GM21390 (cell line): Measurements from ENCODE around the gene ZNF771.
A peak's percentile ranks its signal among the peaks of the same experiment; 100 is the strongest.

ENCODE experiments used
- ATAC-seq: cut with Tn5 transposase; IDR thresholded peaks from one replicate; pipeline ENCODE4 v1.9.1; 2021; ENCODE audit not compliant: unreplicated experiment

Gene ZNF771

DNA sequence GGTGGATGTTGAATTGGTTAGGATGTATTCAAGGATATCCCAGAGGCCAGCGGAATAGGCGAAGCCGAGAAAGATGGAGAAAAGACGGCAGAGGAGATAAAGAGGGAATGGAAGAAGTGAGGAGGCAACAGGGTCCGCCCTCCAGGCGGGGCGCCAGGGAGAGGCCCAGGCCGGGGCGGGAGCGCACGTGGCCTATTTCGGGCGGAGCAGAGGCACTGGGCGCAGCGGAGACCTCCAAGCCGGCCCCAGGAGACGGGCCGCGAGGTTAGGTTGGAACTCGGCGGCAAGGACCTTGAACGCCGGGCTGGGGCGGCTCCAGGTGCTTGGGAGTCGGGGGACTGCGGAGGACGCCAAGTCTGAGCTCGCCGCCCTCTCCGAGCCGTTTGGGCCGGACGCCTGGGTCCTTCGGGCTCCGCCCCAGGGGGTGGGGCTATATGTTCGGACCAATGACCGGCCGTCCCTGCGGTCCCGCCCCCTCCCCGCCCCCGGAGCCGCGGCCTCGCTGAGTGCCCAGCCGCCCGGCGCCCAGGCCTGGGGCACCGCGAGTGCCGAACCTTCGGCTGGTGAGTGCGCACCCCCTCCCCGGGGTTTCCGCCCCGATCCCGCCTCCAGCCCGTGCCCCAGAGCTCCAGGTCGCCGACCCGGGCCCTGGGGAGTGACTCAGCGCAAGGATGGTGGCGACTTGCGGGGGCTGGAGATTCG is at the start of gene ZNF771:
Gene ZNF771, plus strand, starts transcription at position 505 of the 702 bp plus-strand sequence. CDS start 448 bp downstream, outside the sequence.
- peak; percentile 80 for ATAC-seq

DNA sequence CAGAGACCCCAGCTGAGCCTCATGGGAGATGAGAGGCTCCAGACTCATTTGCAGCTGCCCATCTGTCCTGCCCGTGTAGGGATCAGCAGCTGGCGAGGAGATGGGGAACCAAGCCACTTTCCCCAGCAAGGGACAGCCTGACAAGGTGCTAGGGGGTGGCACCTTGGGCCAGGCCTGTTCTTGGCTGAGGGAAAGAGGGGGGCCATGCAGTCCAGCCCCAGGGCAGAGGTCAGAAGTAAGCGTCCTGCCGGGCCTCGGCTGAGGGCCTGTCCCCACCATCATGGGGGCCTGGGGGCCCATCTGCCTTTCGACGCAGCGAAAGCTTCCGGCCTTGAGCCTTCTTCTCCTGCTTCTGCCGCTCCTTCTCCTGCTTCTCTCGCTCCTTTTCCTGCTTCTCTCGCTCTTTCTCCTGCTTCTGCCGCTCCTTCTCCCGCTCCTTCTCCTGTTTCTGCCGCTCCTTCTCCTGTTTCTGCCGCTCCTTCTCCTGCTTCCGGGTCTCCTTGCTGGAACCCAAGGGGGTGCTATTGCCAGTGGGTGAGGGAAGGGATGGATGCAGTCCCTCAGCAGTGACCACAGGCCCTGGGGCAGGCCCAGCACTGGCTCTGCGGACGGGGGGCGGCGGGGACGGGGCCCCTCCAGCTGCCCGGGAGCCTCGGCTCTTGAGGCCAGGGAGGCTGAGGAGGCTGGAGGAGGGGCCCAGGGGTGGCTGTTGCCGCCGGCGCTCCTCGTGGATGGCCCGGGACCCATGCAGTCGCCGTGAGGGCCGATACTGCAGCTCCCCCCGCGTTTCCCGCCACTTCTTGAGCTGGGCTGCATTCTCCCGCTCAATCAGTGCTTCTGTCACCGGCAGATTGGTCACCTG is 49.5 kb upstream of the ZNF771 start:
- no peak for ATAC-seq

DNA sequence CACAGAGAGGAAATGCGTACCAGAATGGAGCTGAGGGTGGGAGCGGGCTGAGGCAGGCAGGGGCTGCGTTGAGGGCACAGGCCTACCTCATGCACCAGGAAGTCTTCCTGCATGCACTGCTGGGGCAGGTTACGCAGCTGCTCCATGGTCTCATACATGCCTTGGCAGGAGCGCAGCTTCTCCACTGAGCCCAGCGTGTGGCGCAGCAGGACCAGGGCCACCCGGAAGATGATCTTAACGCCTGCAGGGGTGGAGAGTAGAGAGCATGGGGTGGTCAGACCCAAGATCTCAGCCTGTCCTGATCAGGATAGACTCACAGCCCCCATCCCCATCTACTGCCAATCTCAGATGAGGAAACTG is 48.8 kb upstream of the ZNF771 start:
- no peak for ATAC-seq

DNA sequence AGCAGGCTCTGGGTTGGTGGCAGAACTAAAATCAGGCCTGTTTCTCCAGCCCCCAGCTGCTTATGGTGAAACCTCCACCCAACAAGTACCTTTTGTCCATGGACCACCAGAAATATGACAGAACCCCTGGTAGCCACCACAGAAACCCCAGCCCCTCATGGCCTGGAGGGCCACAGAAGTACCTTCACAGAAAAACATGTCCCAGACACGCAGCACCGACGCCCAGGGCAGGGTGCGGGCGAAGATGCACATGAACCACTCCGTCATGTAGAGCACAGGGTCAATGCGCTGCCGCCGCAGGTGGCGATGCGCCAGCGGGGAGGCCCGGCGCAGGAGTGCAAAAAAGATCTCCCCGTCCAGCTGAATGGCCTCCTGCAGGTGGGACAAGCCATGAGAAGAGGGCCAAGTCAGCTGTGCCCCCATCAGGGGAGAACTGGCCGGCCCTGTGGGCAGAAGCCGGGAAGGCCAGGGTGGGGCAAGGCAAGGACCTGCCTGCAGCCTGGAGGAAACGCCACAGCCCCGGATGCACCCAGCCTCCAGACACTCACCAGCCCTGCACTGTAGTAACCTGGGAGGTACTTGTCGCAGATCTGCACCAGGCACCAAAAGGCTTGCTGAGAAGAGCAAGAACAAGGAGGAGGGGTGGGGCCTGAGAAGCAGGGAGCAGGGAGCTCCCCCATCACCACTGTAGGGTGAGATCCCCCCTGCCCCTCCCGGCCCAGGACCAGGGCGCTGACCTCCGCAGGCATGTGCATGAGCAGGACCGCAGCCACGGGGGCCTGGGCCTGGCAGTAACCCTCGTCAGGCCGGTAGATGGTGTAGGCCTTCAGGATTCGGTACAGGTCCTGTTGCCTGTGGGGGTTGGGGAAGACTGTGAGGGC is 48.2 kb upstream of the ZNF771 start:
- no peak for ATAC-seq

DNA sequence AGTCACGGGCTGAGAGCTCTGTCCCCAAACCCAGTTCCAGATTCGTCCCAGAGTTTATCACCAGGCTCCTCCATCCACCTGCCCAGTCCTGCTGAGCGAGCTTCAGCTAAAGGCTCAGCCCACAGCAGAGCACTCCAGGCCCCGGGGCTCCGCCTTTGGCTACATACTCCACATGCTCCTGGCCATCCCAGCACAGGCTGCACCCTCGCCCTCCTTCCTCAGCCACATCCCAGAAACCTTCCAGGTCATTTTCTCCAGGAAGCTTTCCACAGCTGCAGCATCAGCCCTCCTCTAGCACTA is 47.6 kb upstream of the ZNF771 start:
- ATAC-seq = no peak

DNA sequence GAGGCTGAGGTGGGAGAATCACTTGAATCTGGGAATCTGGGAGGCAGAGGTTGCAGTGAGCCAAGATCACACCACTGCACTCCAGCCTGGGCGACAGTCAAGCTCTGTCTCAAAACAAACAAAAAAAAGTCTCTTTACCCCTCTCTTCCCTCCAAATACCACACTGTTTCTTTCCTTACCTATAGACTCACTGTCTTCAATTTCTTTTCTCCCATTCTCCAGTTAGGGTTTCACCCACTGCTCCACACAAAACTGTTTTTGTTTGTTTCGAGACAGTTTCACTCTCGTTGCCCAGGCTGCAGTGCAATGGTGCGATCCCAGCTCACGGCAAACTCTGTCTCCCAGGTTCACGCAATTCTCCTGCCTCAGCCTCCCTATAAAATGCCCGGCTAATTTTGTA is 46.2 kb upstream of the ZNF771 start:
- ATAC-seq = no peak

DNA sequence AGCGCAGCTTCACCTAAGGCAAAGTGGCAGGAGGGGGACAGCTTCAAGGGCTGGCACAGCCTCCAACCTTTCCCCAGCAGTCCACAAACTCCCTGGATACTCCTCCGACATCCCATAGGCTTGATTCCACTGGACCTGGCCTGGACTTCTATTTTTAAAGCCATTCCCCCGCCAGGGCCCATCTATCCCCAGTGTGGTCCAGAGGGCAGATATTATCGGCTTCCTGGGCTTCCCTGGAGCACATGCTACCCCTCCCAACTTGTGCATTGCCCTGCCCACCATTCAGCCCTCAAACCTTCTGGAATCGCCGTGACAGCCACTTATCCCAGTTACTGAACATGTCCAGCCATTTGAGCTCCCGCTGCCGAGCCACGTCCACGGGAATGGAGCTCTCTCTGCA is 42.2 kb upstream of the ZNF771 start:
- ATAC-seq = no peak

DNA sequence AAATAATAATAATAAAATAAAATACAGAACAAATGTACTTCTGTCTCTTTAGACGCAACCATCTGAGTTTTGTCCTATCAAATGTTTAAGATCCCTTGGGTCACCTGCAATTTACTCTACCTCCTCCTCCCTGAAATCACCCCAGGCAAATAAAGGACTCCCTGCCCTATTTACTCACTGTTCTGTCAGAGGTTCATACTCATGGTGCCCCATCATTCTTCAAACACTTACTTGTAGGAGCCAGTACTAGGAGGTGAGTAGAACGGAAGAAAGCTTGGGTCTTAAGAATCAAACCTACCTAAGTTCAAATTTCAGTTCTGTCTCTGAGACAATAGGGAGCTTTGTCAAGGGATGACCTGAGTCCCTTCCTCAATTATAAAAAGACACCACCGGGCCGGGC is 40.9 kb upstream of the ZNF771 start:
- no peak for ATAC-seq

DNA sequence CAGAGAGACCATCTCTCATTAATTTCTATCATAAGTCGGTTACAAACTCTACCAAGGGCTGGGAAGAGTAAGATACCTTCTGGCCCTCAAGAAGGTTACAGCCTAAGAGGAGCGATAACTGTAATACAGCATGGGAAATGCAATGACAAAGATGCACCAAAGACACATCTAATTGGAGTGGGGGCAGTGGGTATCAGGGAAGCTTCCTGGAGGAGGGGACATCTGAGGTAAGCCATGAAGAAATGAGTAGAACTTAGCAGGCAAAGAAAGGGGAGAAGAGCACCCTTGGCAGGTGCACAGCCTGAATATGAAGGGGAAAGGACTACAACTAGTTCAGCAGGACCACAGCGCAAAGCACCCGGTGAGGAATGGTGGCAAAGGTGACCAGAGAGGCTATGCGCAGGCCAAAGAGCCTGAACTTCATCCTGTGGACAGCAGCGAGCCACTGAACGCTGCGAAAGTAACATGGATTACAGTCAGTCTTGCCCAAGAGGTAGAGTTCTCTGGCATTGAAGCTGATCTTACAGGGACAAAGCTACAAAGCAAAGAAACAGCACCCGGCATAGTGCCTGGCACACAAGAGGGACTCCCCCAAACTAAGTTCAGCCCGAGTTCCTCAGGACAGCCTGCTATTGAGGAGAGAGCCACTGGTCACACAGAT is 39.9 kb upstream of the ZNF771 start:
- ATAC-seq = no peak

DNA sequence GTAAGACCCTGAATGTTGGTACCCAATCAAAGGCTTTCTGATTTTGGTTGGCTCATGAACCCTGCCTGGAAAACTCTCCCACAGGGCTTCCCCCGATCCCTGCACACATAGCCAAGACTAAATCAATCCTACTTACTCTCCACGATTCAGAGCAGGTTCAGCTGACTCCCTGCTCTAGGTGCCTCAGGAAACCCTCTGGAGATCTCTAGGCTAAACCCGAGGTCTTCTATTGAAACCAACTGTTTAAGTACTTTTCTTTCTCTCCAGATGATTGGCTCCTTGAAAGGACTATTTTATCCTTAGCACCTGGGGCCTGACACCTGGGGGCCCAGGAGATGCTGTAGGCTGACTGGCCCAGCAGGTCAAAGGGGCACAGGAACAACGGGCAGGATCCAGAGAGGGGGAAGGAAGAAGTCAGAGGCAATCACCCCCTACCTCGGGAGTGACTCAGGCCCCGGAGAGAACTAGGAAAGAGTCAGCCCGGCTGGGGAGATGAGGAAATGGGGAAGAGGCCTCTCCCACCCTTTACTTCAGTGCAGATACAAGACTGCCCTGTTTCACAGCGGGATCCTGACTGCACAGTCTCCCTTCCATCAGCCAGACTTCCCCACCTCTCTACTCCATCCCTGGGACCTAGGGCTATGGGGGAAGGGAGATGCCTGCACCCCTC is 39.1 kb upstream of the ZNF771 start:
- no peak for ATAC-seq

DNA sequence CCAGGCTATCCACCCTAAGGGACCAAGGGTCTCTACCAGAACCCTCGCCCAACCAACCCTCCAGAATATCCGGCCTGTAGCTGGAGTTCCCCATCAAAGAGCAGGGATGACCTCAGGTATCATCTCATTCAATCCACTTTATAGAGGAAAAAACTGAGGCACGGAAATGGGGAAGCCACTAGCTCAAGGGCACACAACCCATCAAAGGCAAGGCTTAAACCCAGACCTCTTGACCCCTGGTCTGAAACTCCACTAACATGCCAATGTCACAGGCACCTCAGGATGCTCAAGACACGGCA is 38.7 kb upstream of the ZNF771 start:
- ATAC-seq = no peak

DNA sequence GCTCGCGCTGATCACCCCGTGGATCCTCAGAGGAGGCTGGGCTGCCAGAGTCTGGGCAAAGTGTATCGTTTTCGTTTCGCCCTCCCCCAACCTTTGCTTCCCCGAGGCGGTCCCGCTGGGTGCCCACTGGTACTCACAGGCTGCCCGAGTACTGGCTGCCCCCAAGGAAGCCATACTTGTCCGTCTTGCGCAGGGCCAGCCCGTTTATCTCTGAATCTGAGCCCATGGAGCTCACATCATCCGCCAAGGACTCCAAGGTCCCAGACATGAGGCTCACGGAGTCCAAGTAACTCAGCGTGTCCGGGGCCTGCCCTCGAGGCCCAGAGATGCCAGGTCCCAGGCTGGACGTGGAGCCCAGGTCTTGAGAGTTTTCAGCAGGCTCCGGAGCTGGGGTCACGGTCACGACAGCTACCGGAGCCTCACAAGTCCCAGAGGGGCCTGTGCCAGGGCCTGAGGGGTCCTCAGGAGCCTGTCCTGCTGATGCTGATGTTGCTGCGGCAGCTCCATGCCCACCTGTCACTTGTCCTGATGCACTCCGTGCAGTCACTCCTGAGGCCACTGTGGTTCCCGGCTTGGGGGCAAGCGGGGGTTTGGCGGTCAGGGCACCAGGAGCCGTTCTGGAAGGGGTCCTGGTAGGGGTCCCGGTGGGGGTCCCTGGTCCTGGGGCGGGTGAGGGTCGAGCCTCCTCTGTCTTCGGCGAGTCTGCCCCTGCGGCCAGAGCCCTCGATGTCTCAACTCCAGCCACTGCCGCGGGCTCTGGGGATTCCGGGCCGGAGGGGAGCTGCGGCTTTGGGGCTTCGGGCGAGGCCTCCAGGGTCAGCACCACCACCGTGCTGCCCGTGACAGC is 38.1 kb upstream of the ZNF771 start:
- ATAC-seq = no peak

DNA sequence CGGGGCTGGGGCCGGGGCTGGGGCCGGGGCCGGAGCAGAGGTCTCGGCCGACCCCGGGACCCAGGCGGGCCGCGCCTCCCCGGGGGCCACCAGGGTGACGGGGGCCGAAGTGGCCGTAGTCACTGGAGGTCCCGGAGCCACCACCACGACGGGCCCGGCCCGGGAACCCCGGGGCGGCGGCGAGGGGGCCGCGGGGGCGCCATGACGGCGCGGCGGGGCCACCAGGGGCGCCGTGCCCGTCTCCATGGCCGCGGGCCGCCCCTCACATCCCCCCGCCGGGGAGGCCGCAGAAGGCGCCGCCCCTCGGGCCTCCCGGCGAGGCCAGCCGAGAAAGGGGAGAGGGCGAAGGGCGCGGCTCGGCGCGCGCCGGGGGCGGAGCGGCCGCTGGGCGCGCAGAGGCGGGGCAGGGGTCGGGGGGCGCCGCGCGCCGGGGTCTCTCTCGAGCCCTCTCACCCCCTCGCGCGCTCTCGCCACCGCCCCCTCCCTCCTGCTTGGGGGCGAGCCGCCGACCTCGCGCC is 37.4 kb upstream of the ZNF771 start:
- peak; percentile 8 for ATAC-seq

DNA sequence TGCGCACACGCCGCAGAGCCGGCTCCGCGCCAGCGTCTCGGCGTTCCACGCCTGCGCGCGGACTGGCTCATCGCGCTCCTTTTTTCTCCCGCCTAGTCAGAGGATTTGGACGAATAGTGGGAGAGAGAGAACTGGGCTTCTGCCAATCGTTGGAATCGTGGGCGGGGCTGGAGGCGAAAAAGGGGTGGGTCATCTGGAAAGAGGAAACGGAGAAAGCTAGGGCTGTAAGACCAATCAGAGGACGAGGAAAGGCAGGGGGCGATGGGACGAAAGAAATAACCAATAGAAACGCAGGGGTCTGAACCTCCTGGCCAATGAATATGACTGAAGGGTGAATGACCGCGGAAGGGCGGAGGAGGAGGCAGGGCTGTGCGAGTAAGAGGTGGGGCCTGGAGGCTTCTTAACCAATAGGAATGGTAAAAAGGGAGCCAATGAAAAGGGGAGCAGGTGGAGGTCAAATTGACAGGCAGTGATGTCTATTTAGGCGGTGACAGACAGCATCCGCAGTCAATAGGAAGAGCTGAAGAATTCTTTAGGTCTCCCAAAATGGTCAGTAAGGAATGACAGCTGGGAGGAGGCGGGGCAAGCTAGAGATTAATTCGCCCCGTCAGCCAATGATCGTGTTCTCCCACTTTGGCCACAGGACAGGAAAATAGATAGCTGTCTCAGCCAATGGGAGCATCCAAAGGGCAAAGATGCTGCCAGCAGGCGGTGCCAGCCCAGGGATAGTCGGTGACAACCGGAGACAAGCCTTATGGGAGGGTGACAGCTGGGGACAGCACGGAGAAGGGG is 36.8 kb upstream of the ZNF771 start, which contains the start of gene TBC1D10B:
Gene TBC1D10B, minus strand, starts transcription at position 39 of the 792 bp plus-strand sequence. CDS start 311 bp downstream, outside the sequence.
- peak; percentile 74 for ATAC-seq

DNA sequence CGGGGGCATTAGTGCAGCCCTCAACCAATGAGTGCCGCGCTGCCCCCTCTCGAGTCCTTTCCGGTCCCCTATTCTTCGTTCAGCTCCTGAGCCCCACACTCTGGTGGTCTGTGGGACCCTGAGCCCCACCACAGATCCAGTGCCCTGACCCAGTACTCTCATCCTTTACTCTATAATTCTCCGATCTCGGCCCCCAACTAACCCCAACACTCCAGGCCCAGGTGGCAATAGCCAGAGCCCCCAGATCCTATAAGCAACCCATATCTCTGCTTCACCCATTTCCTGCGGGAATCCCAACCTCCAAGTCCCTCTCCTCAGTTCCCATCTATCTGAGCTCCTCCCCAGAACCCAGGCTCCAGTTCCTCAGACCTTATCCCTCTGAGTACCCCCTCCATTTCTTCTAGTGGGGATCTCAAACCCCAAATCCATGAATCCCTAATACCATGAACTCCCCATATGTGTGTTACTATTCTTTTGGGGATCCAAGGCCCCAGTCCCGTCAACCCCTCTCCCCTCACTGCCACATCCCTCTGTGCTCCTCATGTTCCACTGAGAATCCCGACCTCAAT is 36.1 kb upstream of the ZNF771 start:
- no peak for ATAC-seq

DNA sequence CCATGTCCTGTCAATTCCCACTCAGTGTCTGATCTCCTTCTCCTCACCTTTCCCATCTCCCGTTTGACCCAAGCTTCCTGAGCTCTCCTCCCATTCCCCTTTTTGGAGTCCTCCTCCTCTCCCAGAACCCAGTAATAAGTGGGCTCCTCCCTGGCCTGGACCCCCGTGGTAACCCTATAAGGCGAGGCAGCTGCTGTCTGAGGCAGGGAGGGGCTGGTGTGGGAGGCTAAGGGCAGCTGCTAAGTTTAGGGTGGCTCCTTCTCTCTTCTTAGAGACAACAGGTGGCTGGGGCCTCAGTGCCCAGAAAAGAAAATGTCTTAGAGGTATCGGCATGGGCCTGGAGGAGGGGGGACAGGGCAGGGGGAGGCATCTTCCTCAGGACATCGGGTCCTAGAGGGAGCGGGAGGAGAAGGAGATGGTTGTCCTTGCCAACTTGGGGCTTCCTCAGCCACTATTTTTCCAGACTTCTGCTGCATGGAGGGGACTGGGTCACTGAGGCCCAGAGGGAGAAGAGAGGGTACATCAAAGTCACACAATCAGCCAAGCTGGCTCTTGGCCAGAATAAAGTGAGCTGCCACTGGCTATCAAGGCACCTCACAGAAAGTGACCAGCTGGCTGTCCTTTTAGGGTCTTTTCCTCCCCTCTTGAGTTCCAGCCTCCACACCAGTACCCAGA is 35.2 kb upstream of the ZNF771 start:
- ATAC-seq = no peak

DNA sequence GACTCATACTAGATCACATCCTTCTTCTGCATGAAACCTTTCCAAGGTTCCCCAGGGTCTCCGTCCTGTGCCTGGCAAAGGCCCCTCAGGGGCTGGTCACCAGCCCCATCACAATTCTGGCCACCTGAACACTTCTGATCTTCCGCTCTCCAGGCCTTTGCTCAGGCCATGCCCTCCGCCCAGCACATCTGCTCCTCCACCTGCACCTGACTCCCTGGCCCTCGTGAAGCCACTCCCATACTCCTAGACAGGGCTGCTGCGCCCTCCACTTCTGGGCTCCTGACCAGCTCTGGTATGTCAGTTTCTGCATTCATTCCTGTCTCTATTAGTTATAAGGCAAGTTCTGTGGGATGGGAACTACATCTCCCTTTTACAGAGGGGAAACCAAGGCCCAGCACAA is 34.7 kb upstream of the ZNF771 start:
- no peak for ATAC-seq

DNA sequence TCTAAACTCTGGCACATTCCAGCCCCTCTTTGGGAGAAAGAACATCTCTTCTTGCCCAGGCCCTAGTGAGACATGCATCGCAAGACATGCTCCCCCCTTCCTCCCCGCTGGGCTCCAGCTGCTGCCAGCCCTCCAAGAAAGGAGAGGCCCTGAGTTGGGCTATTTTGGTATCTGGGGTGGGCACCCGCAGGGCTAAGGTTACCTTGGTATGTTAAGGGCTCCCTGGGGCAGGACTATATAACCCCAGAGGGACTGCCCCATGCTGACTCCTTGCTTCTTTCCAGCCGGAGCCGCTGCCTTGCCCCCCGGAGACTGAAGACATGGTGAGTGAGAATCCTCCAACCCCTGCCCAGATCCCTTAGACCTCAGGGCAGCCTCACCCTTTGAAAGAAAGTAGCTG is 32.9 kb upstream of the ZNF771 start, which contains the start of gene MYL11:
Gene MYL11, plus strand, starts transcription at position 265 of the 400 bp plus-strand sequence. Its CDS starts 56 bp downstream, at position 321.
- ATAC-seq = no peak
